ENCODE measurements around the gene CAMK2D. TPM values are rescaled to one million over a fixed set of nuclear protein-coding genes. Genes with fewer than 3 reads are reported as not detected.

Gene CAMK2D
- total RNA-seq, 6 experiments from 2014 or later = 83.7 to 102 (median 94.1) TPM

- Mint-ChIP-seq H3K9me3 (no peaks in the 10 kb centered on the region), H3K4me1 (ENCODE audit: low read depth) (peaks cover 37% of the 10 kb centered on the region), H3K4me3 (peak overlapping the region; percentile 23), H3K27ac (peak overlapping the region; percentile 77), H3K27me3 (ENCODE audit: insufficient read depth) (no peaks in the 10 kb centered on the region), H3K36me3 (ENCODE audit: low read depth) (peaks cover 42% of the 10 kb centered on the region)
- TF ChIP-seq CTCF (IDR thresholded peaks at IDR 0.05) = no peak
- peak; percentile 35 for DNase-seq
Observed at GRCh38 chr4:113604955-113605354, 156.6 kb downstream of the CAMK2D start.

GRCh38 chr4:113603911-113604310 is 157.6 kb downstream of the CAMK2D start:
- no peak overlapping the region for H3K27ac Mint-ChIP-seq
- TF ChIP-seq CTCF (IDR thresholded peaks at IDR 0.05) = no peak
- no peaks in the 10 kb centered on the region for H3K27me3 Mint-ChIP-seq (ENCODE audit: insufficient read depth)
- H3K36me3 Mint-ChIP-seq (ENCODE audit: low read depth) = peaks cover 44% of the 10 kb centered on the region
- H3K9me3 Mint-ChIP-seq = no peaks in the 10 kb centered on the region
- H3K4me3 Mint-ChIP-seq = no peak overlapping the region; the same call in 1 of the 2 replicates
- DNase-seq = peak; percentile 27
- peaks cover 46% of the 10 kb centered on the region for H3K4me1 Mint-ChIP-seq (ENCODE audit: low read depth)

- H3K4me3 Mint-ChIP-seq = no peak overlapping the region
- H3K9me3 Mint-ChIP-seq = no peaks in the 10 kb centered on the region
- peak overlapping the region; percentile 40 for H3K27ac Mint-ChIP-seq
- DNase-seq = no peak
- H3K36me3 Mint-ChIP-seq (ENCODE audit: low read depth) = peaks cover 42% of the 10 kb centered on the region
- H3K4me1 Mint-ChIP-seq (ENCODE audit: low read depth) = peaks cover 58% of the 10 kb centered on the region
- H3K27me3 Mint-ChIP-seq (ENCODE audit: insufficient read depth) = 0 out of 2 replicates have a peak, but pooled peaks cover 1% of the 10 kb centered on the region
- no peak for TF ChIP-seq CTCF (IDR thresholded peaks at IDR 0.05)
Observed at GRCh38 chr4:113602646-113603228, 158.8 kb downstream of the CAMK2D start.

DNA sequence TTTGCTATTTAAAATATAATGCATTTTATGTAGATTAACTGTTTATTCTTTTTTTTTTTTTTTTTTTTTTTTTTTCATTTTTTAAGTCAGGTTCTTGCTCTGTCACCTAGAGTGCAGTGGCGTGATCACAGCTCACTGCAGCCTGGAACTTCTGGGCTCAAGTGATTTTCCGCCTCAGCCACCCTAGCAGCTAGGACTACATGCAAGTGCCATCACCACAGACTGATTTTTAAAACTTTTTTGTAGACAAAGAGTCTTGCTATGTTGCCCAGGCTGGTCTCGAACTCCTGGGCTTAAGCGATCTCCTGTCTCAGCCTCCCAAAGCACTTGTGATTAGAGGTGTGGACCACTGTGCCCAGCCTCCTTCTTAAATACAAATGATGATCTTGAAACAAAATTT is 159.9 kb downstream of the CAMK2D start:
- peaks cover 61% of the 10 kb centered on the region for H3K4me1 Mint-ChIP-seq (ENCODE audit: low read depth)
- no peaks in the 10 kb centered on the region for H3K9me3 Mint-ChIP-seq
- peaks cover 38% of the 10 kb centered on the region for H3K36me3 Mint-ChIP-seq (ENCODE audit: low read depth)
- 0 out of 2 replicates have a peak, but pooled peaks cover 1% of the 10 kb centered on the region for H3K27me3 Mint-ChIP-seq (ENCODE audit: insufficient read depth)
- TF ChIP-seq CTCF (IDR thresholded peaks at IDR 0.05) = no peak
- no peak for DNase-seq
- H3K27ac Mint-ChIP-seq = no peak overlapping the region
- H3K4me3 Mint-ChIP-seq = no peak overlapping the region

- Mint-ChIP-seq H3K27me3 (ENCODE audit: insufficient read depth) (peaks cover 4% of the 10 kb centered on the region; the same call in 1 of the 2 replicates), H3K27ac (no peak overlapping the region), H3K36me3 (ENCODE audit: low read depth) (peaks cover 67% of the 10 kb centered on the region), H3K4me1 (ENCODE audit: low read depth) (peaks cover 55% of the 10 kb centered on the region), H3K9me3 (no peaks in the 10 kb centered on the region), H3K4me3 (no peak overlapping the region)
- no peak for TF ChIP-seq CTCF (IDR thresholded peaks at IDR 0.05)
- DNase-seq = no peak
Observed at GRCh38 chr4:113596396-113596795, 165.1 kb downstream of the CAMK2D start.
